ENCODE results near the gene CDK6.

DNA sequence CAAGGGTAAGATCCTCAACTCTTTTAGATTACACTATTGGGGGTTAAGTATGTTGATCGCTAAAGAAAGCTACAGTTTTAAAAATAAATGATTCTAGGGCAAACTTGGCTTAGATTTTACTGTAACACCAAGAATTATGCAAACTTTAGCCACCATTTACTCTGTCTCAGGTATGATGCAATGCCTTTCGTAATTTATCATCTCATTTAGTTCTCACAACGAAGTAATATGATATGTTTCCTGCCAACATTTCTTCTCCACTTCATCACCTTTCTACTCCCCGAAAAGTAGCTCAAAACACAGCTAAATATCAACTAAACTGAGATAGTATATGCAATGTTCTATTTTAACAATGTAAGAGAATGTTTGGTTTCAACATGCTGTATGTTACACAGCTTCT, 267.2 kb downstream of the CDK6 start:
- TF ChIP-seq SUZ12 (IDR thresholded peaks at IDR 0.05; ENCODE audit: low read length): no peak
- no peak for TF ChIP-seq SIRT6 (IDR thresholded peaks at IDR 0.05; ENCODE audit: low read length)

All from H1 (cell line).